Measurements from ENCODE around the gene LDLRAD3.

Gene LDLRAD3

GRCh38 chr11:36070213-36070953 is 126.5 kb downstream of the LDLRAD3 start:
- in situ Hi-C loops (cut with MboI; ENCODE audit: low sequenced_read_pairs) = no loop called here

- in situ Hi-C loops (cut with MboI; ENCODE audit: low sequenced_read_pairs) = no loop called here
These were observed 127.1 kb downstream of the LDLRAD3 start for GRCh38 chr11:36070954-36071330.

- in situ Hi-C loops (cut with MboI; ENCODE audit: low sequenced_read_pairs) = no loop called here
These were observed 128.1 kb downstream of the LDLRAD3 start for GRCh38 chr11:36071917-36072500.

GRCh38 chr11:36073411-36074203 is 129.7 kb downstream of the LDLRAD3 start:
- in situ Hi-C loops (cut with MboI; ENCODE audit: low sequenced_read_pairs) = no loop called here

- in situ Hi-C loops (cut with MboI; ENCODE audit: low sequenced_read_pairs) = no loop called here
These were observed 131.1 kb downstream of the LDLRAD3 start for GRCh38 chr11:36074941-36075431.

- in situ Hi-C loops (cut with MboI; ENCODE audit: low sequenced_read_pairs) = no loop called here
These were observed 133.5 kb downstream of the LDLRAD3 start for GRCh38 chr11:36077368-36077767.

GRCh38 chr11:36077886-36078685 is 134.2 kb downstream of the LDLRAD3 start:
- in situ Hi-C loops (cut with MboI; ENCODE audit: low sequenced_read_pairs) = no loop called here

GRCh38 chr11:36078686-36079055 is 134.8 kb downstream of the LDLRAD3 start:
- in situ Hi-C loops (cut with MboI; ENCODE audit: low sequenced_read_pairs) = no loop called here

GRCh38 chr11:36079878-36080675 is 136.2 kb downstream of the LDLRAD3 start:
- in situ Hi-C loops (cut with MboI; ENCODE audit: low sequenced_read_pairs) = no loop called here

GRCh38 chr11:36081274-36081945 is 137.5 kb downstream of the LDLRAD3 start:
- in situ Hi-C loops (cut with MboI; ENCODE audit: low sequenced_read_pairs) = no loop called here

GRCh38 chr11:36086366-36086765 is 142.5 kb downstream of the LDLRAD3 start:
- in situ Hi-C loops (cut with MboI; ENCODE audit: low sequenced_read_pairs) = no loop called here

- in situ Hi-C loops (cut with MboI; ENCODE audit: low sequenced_read_pairs) = no loop called here
These were observed 144.6 kb downstream of the LDLRAD3 start for GRCh38 chr11:36088266-36088972.

- in situ Hi-C loops (cut with MboI; ENCODE audit: low sequenced_read_pairs) = no loop called here
These were observed 146.1 kb downstream of the LDLRAD3 start for GRCh38 chr11:36089920-36090319.

GRCh38 chr11:36090356-36091109 is 146.7 kb downstream of the LDLRAD3 start:
- in situ Hi-C loops (cut with MboI; ENCODE audit: low sequenced_read_pairs) = no loop called here

- in situ Hi-C loops (cut with MboI; ENCODE audit: low sequenced_read_pairs) = no loop called here
These were observed 147.5 kb downstream of the LDLRAD3 start for GRCh38 chr11:36091256-36091811.

GRCh38 chr11:36092314-36093030 is 148.6 kb downstream of the LDLRAD3 start:
- in situ Hi-C loops (cut with MboI; ENCODE audit: low sequenced_read_pairs) = no loop called here

GRCh38 chr11:36093548-36093947 is 149.7 kb downstream of the LDLRAD3 start:
- in situ Hi-C loops (cut with MboI; ENCODE audit: low sequenced_read_pairs) = no loop called here

Measured in HL-60/S4 treated with phorbol 12-myristate 13-acetate at 8.2 ng/mL for 4 days and 3 days (cell line).